Endothelial cell of umbilical vein (primary cell): ENCODE measurements around the gene OTUD5. TPM values are rescaled to one million over a fixed set of nuclear protein-coding genes. Genes with fewer than 3 reads are reported as not detected.

Source experiments
- BruUV-seq: library from RNA; stranded (reverse); fragments of 400-500 nt; replicated peaks from 2 replicates; lab custom pipeline; 2021; lab: Mats Ljungman, UMichigan
- CTCF ChIA-PET: fragments of 300-600, 350-600 bp; sonication (Branson Sonifier 250); formaldehyde crosslinking; loops from one replicate; lab custom pipeline; 2021; ENCODE audit warnings: antibody characterized with exemption, inconsistent platforms; lab: Charles Lee
- POLR2A ChIA-PET: fragments of 300-600, 350-600 bp; sonication (Branson Sonifier 250); formaldehyde crosslinking; loops from one replicate; lab custom pipeline; 2021; ENCODE audit warnings: antibody characterized with exemption, inconsistent platforms; lab: Charles Lee
- DNase-seq: peaks from one replicate; pipeline ENCODE4 v3.0.0-alpha.2; 2011; ENCODE audit warnings: low read depth, low spot score
- FAIRE-seq: peaks from 2 replicates; lab custom pipeline; 2011; peaks lifted over from hg19 to GRCh38; lab: Jason Lieb, UNC
- H2AFZ ChIP-seq: 2 replicates; pipeline ENCODE4 v1.6.0; 2012; ENCODE audit warnings: low read depth, low read length, control low read depth, inconsistent platforms
- H3K27ac ChIP-seq: 2 replicates; pipeline ENCODE4 v1.5.1; 2011; ENCODE audit warnings: low read depth, mild to moderate bottlenecking, control low read depth, low read length, moderate library complexity; ENCODE audit not compliant: insufficient read depth
- H3K27me3 ChIP-seq, 2 experiments: 2 replicates each; pipeline versions ENCODE4 v1.6.0 to v1.6.1; 2011; ENCODE audit warnings: low read length in 2 of 2, mixed read lengths in 1 of 2; ENCODE audit not compliant: control insufficient read depth in 2 of 2, insufficient read depth in 2 of 2
- H3K36me3 ChIP-seq, 2 experiments: 2 replicates in 1 of 2; 3 replicates in 1 of 2; pipeline ENCODE4 v1.5.1; 2011; ENCODE audit warnings: low read length in 2 of 2, mild to moderate bottlenecking in 1 of 2, moderate library complexity in 1 of 2; ENCODE audit not compliant: control insufficient read depth in 2 of 2, insufficient read depth in 2 of 2; ENCODE audit errors: extremely low read depth in 1 of 2
- H3K4me1 ChIP-seq: 3 replicates; pipeline ENCODE4 v1.5.1; 2011; ENCODE audit warnings: mild to moderate bottlenecking, low read length; ENCODE audit not compliant: control insufficient read depth, insufficient read depth; ENCODE audit errors: extremely low read depth
- H3K4me2 ChIP-seq: 2 replicates; pipeline ENCODE4 v1.6.1; 2011; ENCODE audit warnings: low read length, control low read depth, mixed read lengths; ENCODE audit not compliant: insufficient read depth
- H3K4me3 ChIP-seq, 3 experiments: fragments of 200-600 bp in 1 of 3; sonication (generic), shearing (Covaris generic) in 1 of 3; replicated peaks in 1 of 3; 2 replicates each; pipeline ENCODE4 v1.5.1; 2011 to 2016; ENCODE audit warnings: control low read depth in 3 of 3, low read length in 3 of 3, mild to moderate bottlenecking in 2 of 3, inconsistent platforms in 1 of 3, low read depth in 1 of 3, moderate library complexity in 1 of 3; ENCODE audit not compliant: insufficient read depth in 1 of 3
- H3K79me2 ChIP-seq: 2 replicates; pipeline ENCODE4 v1.6.0; 2012; ENCODE audit warnings: low read length, inconsistent platforms; ENCODE audit not compliant: control insufficient read depth, insufficient read depth
- H3K9ac ChIP-seq: replicated peaks from 2 replicates; pipeline ENCODE3; 2011; ENCODE audit warnings: low read length, control low read depth; ENCODE audit not compliant: insufficient read depth; ENCODE audit errors: extremely low read depth
- H3K9me1 ChIP-seq: replicated peaks from 3 replicates; pipeline ENCODE4 v1.6.0; 2011; ENCODE audit warnings: mild to moderate bottlenecking, low read length; ENCODE audit not compliant: control insufficient read depth, insufficient read depth; ENCODE audit errors: extremely low read depth
- H3K9me3 ChIP-seq: replicated peaks from 2 replicates; pipeline ENCODE4 v1.5.1; 2012; ENCODE audit warnings: low read length, inconsistent platforms; ENCODE audit not compliant: control insufficient read depth, insufficient read depth
- H4K20me1 ChIP-seq: replicated peaks from 2 replicates; pipeline ENCODE3; 2011; ENCODE audit warnings: mild to moderate bottlenecking, low read length; ENCODE audit not compliant: control insufficient read depth, insufficient read depth; ENCODE audit errors: extremely low read depth
- EZH2 ChIP-seq: IDR thresholded peaks from 2 replicates; pipeline ENCODE4 v1.6.1; 2012; ENCODE audit warnings: borderline replicate concordance, low read depth, mild to moderate bottlenecking, moderate library complexity, low read length, inconsistent platforms; ENCODE audit not compliant: severe bottlenecking
- FOS ChIP-seq: IDR thresholded peaks from 2 replicates; pipeline ENCODE4 v1.6.1; 2011; ENCODE audit warnings: mild to moderate bottlenecking, low read length, moderate library complexity, borderline replicate concordance; ENCODE audit not compliant: insufficient read depth
- GATA2 ChIP-seq: IDR thresholded peaks from 2 replicates; pipeline ENCODE4 v1.7.0; 2011; ENCODE audit warnings: low read depth, mild to moderate bottlenecking, moderate library complexity, mixed read lengths, low read length; ENCODE audit not compliant: insufficient read length, insufficient read depth
- JUN ChIP-seq: IDR thresholded peaks from 2 replicates; pipeline ENCODE4 v1.6.1; 2011; ENCODE audit warnings: borderline replicate concordance, low read depth; ENCODE audit not compliant: insufficient read length, insufficient read depth
- MYC ChIP-seq: IDR thresholded peaks from one replicate; pipeline ENCODE4 v1.6.1; 2011; ENCODE audit warnings: mild to moderate bottlenecking, low read depth, low read length
- POLR2AphosphoS5 ChIP-seq: IDR thresholded peaks from 2 replicates; pipeline ENCODE4 v1.6.1; 2012; ENCODE audit warnings: low read depth, mild to moderate bottlenecking, control low read depth, low read length, moderate library complexity; ENCODE audit not compliant: insufficient read depth
- dilution Hi-C: fragments of 300-500 bp; cut with MboI; formaldehyde crosslinking; loops from one replicate; pipeline ENCODE4 v1.15.0; 2019; ENCODE audit warnings: low sequenced_read_pairs; ENCODE audit not compliant: extremely low pct_ligation_motif_present
- intact Hi-C: fragments of 100-400 bp; cut with micrococcal nuclease; formaldehyde crosslinking; loops from one replicate; pipeline ENCODE4 v1.10.0; 2022
- polyA plus RNA-seq, 4 experiments: library from polyadenylated mRNA; depleted of rRNA in 3 of 4; stranded (reverse) in 3 of 4; unstranded in 1 of 4; fragments of >200 nt; gene quantifications; 2 replicates each; pipeline versions ENCODE4 v1.2.1 to v1.2.3, GENCODE V29; 2011 to 2012; ENCODE audit warnings: missing spikeins in 1 of 4
- total RNA-seq: library from RNA; stranded (reverse); gene quantifications from 2 replicates; pipeline ENCODE4 v1.2.3, GENCODE V29; 2021
- TF ChIP-seq, protein P1 (sequence below), 2 donors: IDR thresholded peaks; 1 replicate in 1 of 2; 2 replicates in 1 of 2; pipeline ENCODE4 v1.5.1; 2011; ENCODE audit warnings: low read length in 2 of 2, mild to moderate bottlenecking in 2 of 2, moderate library complexity in 2 of 2, control low read depth in 1 of 2, inconsistent platforms in 1 of 2, low read depth in 1 of 2; ENCODE audit not compliant: insufficient read depth in 1 of 2; ENCODE audit errors: extremely low read depth in 1 of 2

Gene OTUD5
- total and polyA plus RNA-seq, 2 donors (not counting 3 experiments of a cell fraction or from before 2014, with no cell fraction given) = 44.3 to 44.6 TPM

GRCh38 chrX:48960291-48960690 lies 2.9 kb upstream of the OTUD5 start:
- no peak overlapping the region for H3K9ac ChIP-seq
- FAIRE-seq = no peak
- dilution Hi-C loops = no loop called here
- TF ChIP-seq JUN (no peak), MYC (no peak), POLR2AphosphoS5 (no peak), GATA2 (no peak), FOS (no peak), EZH2 (no peak)
- TF ChIP-seq, protein P1, sequence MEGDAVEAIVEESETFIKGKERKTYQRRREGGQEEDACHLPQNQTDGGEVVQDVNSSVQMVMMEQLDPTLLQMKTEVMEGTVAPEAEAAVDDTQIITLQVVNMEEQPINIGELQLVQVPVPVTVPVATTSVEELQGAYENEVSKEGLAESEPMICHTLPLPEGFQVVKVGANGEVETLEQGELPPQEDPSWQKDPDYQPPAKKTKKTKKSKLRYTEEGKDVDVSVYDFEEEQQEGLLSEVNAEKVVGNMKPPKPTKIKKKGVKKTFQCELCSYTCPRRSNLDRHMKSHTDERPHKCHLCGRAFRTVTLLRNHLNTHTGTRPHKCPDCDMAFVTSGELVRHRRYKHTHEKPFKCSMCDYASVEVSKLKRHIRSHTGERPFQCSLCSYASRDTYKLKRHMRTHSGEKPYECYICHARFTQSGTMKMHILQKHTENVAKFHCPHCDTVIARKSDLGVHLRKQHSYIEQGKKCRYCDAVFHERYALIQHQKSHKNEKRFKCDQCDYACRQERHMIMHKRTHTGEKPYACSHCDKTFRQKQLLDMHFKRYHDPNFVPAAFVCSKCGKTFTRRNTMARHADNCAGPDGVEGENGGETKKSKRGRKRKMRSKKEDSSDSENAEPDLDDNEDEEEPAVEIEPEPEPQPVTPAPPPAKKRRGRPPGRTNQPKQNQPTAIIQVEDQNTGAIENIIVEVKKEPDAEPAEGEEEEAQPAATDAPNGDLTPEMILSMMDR (IDR thresholded peaks at IDR 0.05; ENCODE audit: extremely low read depth in 1 of 2, insufficient read depth in 1 of 2, low read depth in 1 of 2, low read length in 2 of 2) = no peak
- ChIA-PET POLR2A (no interaction called here), CTCF (no interaction called here)
- no peak for DNase-seq
- no peak overlapping the region for H3K4me3 ChIP-seq
- H3K36me3 ChIP-seq = no peaks in the 10 kb centered on the region
- H3K27ac ChIP-seq = no peak overlapping the region
- no peaks in the 10 kb centered on the region for H4K20me1 ChIP-seq
- H3K79me2 ChIP-seq = peaks cover 17% of the 10 kb centered on the region
- H3K27me3 ChIP-seq = no peaks in the 10 kb centered on the region
- H3K4me2 ChIP-seq = no peak overlapping the region
- BruUV-seq = no TSS peak
- H3K9me1 ChIP-seq = no peaks in the 10 kb centered on the region
- H3K4me1 ChIP-seq = peaks cover 16% of the 10 kb centered on the region
- intact Hi-C loops = no loop called here
- H2AFZ ChIP-seq = no peak overlapping the region
- no peaks in the 10 kb centered on the region for H3K9me3 ChIP-seq
